Activated T-cell treated with anti-CD3 and anti-CD28 coated beads, Interleukin-2, amount 50 U/mL, for 4 hours (primary cell): ENCODE data around the gene PFKFB3. TPM values are rescaled to one million over a fixed set of nuclear protein-coding genes. Genes with fewer than 3 reads are reported as not detected.

Source experiments
- ATAC-seq, 2 donors: fragments of 200-7000 bp; cut with Tn5 transposase; one replicate each; pipeline ENCODE4 v1.10.0; 2021
- DNase-seq: peaks from one replicate; pipeline ENCODE4 v3.0.0-alpha.2; 2020
- H3K27me3 Mint-ChIP-seq: one replicate; pipeline ENCODE4 v1.8.0; 2021; ENCODE audit warnings: low read depth, mixed read lengths
- H3K36me3 Mint-ChIP-seq: one replicate; pipeline ENCODE4 v1.8.0; 2022; ENCODE audit warnings: mixed read lengths; ENCODE audit not compliant: insufficient read depth
- H3K4me1 Mint-ChIP-seq: one replicate; pipeline ENCODE4 v1.8.0; 2021; ENCODE audit warnings: low read depth, mixed read lengths
- H3K4me3 Mint-ChIP-seq: one replicate; pipeline ENCODE4 v1.8.0; 2021; ENCODE audit warnings: mild to moderate bottlenecking, moderate library complexity, mixed read lengths
- H3K9me3 Mint-ChIP-seq: one replicate; pipeline ENCODE4 v1.8.0; 2021; ENCODE audit warnings: mixed read lengths
- total RNA-seq, 3 donors: library from RNA; stranded (reverse); gene quantifications; one replicate each; pipeline ENCODE4 v1.2.1, GENCODE V29; 2021

Gene PFKFB3
- total RNA-seq, 3 donors from 2014 or later = 60.5 to 77.0 (median 68.8) TPM

DNA sequence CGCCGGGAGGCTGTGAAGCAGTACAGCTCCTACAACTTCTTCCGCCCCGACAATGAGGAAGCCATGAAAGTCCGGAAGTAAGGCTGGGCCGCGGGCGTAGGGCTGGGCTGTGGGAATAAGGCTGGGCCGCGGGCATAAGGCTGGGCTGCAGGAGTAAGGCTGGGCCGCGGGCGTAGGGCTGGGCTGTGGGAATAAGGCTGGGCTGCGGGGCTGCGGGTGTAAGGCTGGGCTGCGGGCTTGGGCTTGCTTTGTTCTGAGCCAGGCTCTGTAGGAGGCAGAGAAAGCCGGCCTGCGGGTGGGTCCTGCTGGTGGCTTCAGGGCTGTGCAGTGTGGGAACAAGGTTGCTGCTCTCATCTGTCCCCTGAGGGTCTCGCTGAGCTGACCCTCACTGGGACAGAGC lies 12.5 kb downstream of the PFKFB3 start:
- H3K27me3 Mint-ChIP-seq = no peaks in the 10 kb centered on the region
- H3K36me3 Mint-ChIP-seq = peaks cover 37% of the 10 kb centered on the region
- H3K9me3 Mint-ChIP-seq = no peaks in the 10 kb centered on the region
- ATAC-seq (no peak), DNase-seq (no peak)
- no peak overlapping the region for H3K4me3 Mint-ChIP-seq
- peaks cover 7% of the 10 kb centered on the region for H3K4me1 Mint-ChIP-seq

DNA sequence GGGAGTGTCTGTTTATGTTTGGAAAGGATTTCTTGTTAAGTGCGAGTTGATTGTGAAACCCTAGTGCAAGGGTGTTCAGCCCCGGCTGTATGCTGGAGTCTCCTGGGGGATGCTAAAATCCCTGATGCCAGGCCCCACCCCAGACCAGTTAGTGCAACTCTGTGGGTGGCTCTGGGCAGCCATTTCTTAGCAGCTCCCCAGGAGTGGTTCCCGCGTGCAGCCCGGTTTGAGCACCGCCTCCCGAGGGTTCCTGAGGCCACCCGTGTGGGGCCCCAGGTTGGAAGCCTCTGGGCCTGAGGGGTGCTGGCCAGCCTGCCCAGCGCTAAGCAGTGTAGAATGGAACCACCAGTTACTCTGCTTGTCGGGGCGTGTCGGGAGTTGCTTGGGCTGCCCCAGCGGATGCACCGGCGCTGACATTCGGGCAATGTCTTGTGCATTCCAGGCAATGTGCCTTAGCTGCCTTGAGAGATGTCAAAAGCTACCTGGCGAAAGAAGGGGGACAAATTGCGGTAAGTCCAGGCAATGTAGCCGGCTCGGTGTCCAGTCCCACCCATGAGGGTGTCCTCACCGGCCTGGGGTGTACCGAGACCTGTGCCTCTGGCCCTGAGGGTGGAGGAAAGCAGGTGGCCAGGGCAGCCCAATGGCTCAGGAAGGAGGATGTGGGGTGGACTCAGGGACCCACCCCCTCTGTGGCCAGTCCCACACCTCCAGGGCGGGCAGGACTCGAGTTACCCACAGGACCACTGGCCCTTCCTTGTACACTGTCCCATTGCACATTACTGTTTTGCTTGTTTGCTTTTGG lies 13.2 kb downstream of the PFKFB3 start:
- no peak for ATAC-seq
- Mint-ChIP-seq H3K36me3 (peaks cover 44% of the 10 kb centered on the region), H3K27me3 (no peaks in the 10 kb centered on the region)

DNA sequence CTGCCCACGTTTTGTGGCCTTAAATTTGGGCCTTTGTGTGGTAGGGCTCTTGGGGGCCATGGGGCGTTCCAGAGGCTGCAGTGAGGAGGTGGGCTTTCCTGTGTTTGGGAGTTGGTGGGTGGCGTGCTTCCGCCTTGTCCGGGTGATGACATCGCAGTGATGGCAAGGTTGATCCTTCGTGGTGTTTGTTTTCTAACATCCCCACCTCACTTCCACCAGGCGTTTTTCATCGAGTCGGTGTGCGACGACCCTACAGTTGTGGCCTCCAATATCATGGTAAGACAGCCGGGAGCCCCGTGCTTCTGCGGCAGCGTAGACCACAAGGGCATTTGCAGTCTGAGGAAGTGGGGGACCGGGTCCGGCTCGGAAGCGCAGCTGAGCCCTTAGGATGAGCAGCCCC lies 14.2 kb downstream of the PFKFB3 start:
- DNase-seq (no peak), ATAC-seq (no peak)
- Mint-ChIP-seq H3K4me1 (peaks cover 4% of the 10 kb centered on the region), H3K36me3 (peaks cover 52% of the 10 kb centered on the region), H3K9me3 (no peaks in the 10 kb centered on the region), H3K4me3 (no peak overlapping the region), H3K27me3 (no peaks in the 10 kb centered on the region)

More for the DNA sequence above, 13.2 kb downstream of the PFKFB3 start:
- Mint-ChIP-seq H3K4me1 (peaks cover 7% of the 10 kb centered on the region), H3K4me3 (no peak overlapping the region), H3K9me3 (no peaks in the 10 kb centered on the region)
- DNase-seq = no peak

DNA sequence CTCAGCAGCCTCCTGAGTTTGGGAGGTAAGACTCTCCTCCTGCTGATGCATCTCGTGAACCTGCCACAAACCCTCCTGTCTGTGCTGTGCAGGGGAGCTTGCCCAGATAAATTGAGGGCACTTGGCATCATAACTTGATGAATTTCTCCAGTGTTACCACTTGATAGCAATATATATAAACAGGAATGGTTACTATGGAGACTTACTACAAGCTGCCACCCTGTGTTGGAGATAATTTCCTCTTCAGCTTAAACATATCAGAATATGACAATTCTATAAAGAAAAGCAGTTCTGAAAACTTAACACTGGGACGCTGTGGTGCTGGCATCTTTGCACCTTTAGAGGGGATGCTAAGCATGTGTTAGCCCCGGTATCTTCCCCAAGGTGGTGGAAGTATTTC lies 14.9 kb downstream of the PFKFB3 start:
- peaks cover 52% of the 10 kb centered on the region for H3K36me3 Mint-ChIP-seq
- H3K27me3 Mint-ChIP-seq = no peaks in the 10 kb centered on the region
- peaks cover 4% of the 10 kb centered on the region for H3K4me1 Mint-ChIP-seq
- no peak for ATAC-seq
- H3K4me3 Mint-ChIP-seq = no peak overlapping the region
- H3K9me3 Mint-ChIP-seq = no peaks in the 10 kb centered on the region
- DNase-seq = no peak

DNA sequence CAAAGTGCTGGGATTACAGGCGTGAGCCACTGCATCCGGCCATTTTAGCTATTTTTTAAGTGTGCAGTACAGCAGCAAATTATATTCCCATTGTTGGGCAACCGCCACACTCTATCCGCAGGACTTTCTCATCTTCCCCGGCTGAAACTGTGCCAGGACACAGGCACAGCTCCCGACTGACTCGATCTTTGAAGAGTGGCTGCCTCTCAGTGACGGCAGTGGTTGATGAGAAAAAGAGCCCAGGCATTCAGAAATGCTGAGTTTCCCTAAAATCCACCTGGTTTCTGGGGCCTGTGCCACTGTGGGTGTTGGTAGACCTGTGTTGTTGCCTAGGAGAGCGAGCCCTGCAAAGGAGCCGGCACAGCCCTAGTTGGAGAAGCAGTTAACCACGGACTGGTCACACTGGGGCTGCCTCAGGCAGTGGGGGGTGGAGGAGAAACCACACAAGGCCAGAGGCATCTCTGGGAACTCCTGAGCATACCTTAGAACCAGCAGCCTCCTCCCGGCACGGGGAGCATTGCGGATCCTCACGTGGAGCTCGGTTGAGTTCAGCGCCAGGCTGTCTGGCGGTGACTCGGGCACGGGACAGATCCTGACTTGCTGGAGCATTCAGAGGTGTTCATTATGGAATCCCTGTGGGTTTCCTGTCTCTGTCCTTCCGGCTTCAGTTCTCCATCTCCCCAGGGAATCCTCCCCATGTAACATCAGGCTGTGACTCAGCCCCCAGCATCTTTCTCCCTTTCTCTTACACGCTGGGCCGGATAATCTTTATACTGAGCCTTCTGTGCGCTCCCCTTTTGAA lies 16.2 kb downstream of the PFKFB3 start:
- peaks cover 4% of the 10 kb centered on the region for H3K4me1 Mint-ChIP-seq
- DNase-seq (no peak), ATAC-seq (no peak)
- no peaks in the 10 kb centered on the region for H3K9me3 Mint-ChIP-seq
- H3K36me3 Mint-ChIP-seq = peaks cover 51% of the 10 kb centered on the region
- no peaks in the 10 kb centered on the region for H3K27me3 Mint-ChIP-seq
- no peak overlapping the region for H3K4me3 Mint-ChIP-seq

DNA sequence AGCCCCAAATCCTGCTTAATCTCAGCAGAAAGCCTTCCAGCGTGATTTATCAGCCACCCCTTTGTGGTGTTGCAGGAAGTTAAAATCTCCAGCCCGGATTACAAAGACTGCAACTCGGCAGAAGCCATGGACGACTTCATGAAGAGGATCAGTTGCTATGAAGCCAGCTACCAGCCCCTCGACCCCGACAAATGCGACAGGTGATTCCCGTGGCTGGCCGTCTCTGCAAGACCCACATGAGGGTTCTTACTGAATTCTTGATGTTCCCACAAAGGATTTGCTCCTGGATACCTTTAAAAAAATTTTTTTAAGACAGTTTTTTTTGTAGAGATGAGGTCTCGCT lies 16.7 kb downstream of the PFKFB3 start:
- H3K36me3 Mint-ChIP-seq = peaks cover 53% of the 10 kb centered on the region
- H3K4me3 Mint-ChIP-seq = no peak overlapping the region
- no peaks in the 10 kb centered on the region for H3K27me3 Mint-ChIP-seq
- peaks cover 4% of the 10 kb centered on the region for H3K4me1 Mint-ChIP-seq
- DNase-seq (no peak), ATAC-seq (no peak)
- H3K9me3 Mint-ChIP-seq = no peaks in the 10 kb centered on the region

DNA sequence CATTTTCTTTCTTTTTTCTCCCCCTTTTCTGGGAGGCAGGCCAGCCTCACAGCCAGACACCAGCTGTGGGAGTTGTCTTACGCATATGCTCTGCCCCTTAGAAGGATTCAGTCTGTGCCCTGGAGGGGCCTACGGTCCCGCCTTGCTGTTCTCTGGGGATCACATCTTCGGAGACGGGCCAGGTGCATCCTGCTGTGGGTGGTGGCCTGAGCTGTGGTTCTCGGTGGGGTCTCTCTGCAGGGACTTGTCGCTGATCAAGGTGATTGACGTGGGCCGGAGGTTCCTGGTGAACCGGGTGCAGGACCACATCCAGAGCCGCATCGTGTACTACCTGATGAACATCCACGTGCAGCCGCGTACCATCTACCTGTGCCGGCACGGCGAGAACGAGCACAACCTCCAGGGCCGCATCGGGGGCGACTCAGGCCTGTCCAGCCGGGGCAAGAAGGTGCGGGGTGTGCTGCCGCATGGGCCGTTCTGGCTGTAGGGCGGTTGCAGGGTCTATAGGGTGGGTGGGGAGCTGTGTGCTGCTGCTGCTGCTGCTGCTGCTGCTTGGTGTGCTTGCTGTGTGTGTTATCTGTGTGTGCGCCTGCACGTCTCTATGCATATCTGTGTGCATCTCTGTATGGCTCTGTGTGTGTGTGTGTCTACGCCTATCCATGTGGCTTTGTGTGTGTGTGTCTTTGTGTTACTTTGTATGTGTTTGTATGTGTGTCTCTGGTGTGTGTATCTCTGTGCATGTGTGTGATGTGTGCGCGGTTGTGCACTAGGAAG lies 17.9 kb downstream of the PFKFB3 start:
- DNase-seq (no peak), ATAC-seq (no peak)
- Mint-ChIP-seq H3K4me3 (no peak overlapping the region), H3K27me3 (no peaks in the 10 kb centered on the region), H3K9me3 (no peaks in the 10 kb centered on the region), H3K36me3 (peaks cover 54% of the 10 kb centered on the region), H3K4me1 (peaks cover 4% of the 10 kb centered on the region)

DNA sequence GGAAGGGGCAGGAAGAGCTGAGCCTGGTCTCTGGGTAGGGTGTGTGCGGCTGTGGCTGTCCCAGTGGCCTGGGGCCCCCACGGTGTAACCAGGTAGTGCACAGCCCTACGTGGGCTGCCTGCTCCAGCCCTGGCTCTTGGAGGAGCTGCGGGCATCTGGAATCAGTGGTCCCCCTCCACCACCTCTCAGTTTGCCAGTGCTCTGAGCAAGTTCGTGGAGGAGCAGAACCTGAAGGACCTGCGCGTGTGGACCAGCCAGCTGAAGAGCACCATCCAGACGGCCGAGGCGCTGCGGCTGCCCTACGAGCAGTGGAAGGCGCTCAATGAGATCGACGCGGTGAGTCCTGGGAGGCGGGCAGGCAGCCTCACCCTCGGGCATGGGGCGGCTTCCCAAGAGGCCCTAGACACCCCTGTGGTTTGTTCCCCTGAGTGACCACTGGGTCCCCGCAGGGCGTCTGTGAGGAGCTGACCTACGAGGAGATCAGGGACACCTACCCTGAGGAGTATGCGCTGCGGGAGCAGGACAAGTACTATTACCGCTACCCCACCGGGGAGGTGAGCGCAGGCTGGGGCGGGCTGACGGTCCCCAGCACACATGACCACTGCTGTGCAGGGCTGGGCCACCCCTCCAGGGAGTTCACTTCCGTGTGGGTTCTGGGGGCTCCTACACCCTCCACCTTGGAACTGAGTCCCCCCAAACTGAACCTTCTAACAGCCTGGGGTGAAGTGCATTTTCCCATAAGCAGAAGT lies 18.6 kb downstream of the PFKFB3 start:
- no peak overlapping the region for H3K4me3 Mint-ChIP-seq
- peaks cover 60% of the 10 kb centered on the region for H3K36me3 Mint-ChIP-seq
- no peak for DNase-seq
- ATAC-seq = no peak
- peaks cover 4% of the 10 kb centered on the region for H3K4me1 Mint-ChIP-seq
- no peaks in the 10 kb centered on the region for H3K27me3 Mint-ChIP-seq
- H3K9me3 Mint-ChIP-seq = no peaks in the 10 kb centered on the region

DNA sequence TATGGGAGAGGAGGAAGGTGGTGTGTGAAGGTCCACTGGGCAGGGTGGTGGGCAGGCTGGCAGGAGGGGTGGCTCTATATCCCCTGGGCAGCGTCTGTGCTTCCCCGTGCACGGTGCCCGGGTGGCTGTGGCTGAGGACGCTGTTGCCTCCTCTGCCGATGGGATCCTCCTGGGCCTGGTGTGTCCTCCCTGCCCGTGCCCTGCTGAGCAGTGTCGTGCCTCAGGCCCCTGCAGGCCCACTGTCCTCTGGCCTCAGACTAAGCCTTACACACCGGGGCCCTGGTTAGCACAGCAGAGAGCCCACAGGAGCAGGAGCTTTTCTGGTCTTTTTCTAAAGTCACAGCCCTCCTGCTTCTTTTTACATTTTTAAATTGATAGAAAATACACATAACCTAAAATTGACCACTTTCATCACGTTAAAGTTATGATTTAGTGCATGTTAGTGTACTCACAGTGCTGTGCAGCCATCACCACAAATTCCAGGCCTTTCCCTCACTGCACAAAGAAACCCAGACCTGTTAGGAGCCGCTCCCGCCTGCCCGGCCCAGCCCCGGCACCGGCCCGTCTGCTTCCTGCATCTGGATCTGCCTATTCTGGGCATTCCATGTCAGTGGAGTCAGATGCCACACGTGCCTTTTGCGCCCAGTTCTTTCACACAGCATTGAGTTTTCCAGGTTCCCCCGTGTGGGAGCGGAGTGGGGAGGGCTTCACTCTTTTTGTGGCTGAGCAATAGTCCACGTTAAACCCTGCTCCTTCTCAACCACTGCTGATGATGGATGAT lies 19.4 kb downstream of the PFKFB3 start:
- Mint-ChIP-seq H3K4me3 (no peak overlapping the region), H3K9me3 (no peaks in the 10 kb centered on the region), H3K4me1 (peaks cover under 1% of the 10 kb centered on the region), H3K27me3 (no peaks in the 10 kb centered on the region), H3K36me3 (peaks cover 56% of the 10 kb centered on the region)
- no peak for DNase-seq
- no peak for ATAC-seq

DNA sequence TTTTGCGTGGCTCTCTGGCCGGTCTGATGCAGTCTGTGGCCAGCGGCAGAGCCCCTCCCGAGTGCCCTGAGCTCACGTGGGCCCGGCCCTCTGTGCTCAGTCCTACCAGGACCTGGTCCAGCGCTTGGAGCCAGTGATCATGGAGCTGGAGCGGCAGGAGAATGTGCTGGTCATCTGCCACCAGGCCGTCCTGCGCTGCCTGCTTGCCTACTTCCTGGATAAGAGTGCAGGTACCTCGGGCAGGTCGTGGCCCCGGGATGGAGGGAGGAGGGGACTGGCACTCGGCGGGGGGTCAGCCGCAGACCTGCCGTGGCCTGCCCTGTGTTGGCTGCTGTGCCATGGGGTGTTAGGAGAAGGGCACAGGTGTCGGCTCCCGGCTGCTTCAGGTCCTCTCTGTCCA lies 20.0 kb downstream of the PFKFB3 start:
- DNase-seq (no peak), ATAC-seq (no peak)
- no peaks in the 10 kb centered on the region for H3K27me3 Mint-ChIP-seq
- H3K4me3 Mint-ChIP-seq = no peak overlapping the region
- no peaks in the 10 kb centered on the region for H3K9me3 Mint-ChIP-seq
- no peaks in the 10 kb centered on the region for H3K4me1 Mint-ChIP-seq
- H3K36me3 Mint-ChIP-seq = peaks cover 53% of the 10 kb centered on the region

DNA sequence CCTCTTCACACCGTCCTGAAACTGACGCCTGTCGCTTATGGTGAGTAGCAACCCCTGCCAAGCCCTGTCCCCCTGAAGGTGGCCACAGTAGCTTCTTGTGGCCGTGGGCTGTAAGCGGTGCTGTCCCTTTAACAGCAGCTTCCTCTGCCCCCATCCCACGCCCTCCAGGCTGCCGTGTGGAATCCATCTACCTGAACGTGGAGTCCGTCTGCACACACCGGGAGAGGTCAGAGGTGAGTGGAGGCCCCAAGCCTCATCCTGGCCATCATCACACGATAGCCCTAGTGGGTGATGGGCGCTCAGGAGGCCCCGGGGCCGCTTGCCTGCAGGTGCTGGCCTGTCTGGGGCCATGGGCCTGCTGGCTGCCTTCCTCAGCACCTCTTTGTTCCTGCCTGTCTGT lies 21.2 kb downstream of the PFKFB3 start:
- no peak for DNase-seq
- ATAC-seq = no peak
- H3K4me3 Mint-ChIP-seq = no peak overlapping the region
- H3K4me1 Mint-ChIP-seq = peaks cover 2% of the 10 kb centered on the region
- no peaks in the 10 kb centered on the region for H3K27me3 Mint-ChIP-seq
- H3K9me3 Mint-ChIP-seq = no peaks in the 10 kb centered on the region
- peaks cover 52% of the 10 kb centered on the region for H3K36me3 Mint-ChIP-seq

DNA sequence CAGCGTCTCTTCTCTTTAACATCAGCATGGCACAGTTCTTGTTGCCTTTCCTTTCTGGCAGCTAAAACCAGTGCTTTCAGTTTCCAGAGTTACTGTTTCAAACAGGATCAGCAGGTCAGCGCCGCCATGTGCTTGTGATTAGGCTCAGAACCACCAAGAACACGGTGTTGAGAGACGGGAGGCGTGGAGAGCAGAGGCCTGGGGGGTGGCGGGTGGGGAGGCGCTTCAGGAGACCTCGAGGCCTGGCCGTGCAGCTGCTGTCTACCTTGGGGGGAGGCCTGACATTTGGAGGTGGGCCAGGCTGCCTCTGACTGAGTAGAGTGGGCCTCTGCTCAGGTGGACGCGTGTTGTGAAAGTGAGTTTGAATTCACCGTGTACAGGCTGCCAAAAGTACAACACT lies 22.0 kb downstream of the PFKFB3 start:
- Mint-ChIP-seq H3K4me1 (peaks cover 2% of the 10 kb centered on the region), H3K27me3 (no peaks in the 10 kb centered on the region), H3K4me3 (no peak overlapping the region), H3K9me3 (no peaks in the 10 kb centered on the region), H3K36me3 (peaks cover 50% of the 10 kb centered on the region)
- no peak for DNase-seq
- ATAC-seq = no peak

DNA sequence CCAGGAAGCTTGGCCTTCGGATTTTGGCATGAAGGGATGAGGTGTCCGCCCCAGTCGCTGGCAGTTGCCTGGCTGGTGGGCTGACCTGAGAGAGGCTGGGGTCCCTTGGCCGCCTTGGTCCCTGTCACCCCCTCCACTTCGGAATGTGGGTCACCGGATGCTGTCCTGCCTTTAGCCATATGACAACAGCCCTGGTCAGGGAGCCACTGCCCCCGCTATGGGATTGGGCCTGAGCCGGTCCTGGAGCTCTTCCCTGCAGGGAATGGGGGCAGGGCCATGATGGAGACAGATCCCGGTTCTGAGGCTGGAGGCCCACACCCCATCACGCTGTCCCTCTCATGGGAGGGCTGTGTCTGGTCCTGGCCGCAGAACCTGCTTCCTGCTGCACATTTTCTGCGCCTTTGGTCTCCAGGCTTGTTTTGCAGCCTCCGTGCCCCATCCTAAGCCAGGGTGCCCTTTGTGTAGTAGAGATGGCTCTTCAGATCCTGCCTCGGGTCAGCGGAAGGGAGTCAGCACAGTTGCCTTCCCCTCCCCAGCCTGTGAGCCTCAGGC lies 22.6 kb downstream of the PFKFB3 start:
- no peak for ATAC-seq
- no peak for DNase-seq
- Mint-ChIP-seq H3K9me3 (no peaks in the 10 kb centered on the region), H3K36me3 (peaks cover 54% of the 10 kb centered on the region), H3K27me3 (no peaks in the 10 kb centered on the region), H3K4me3 (no peak overlapping the region), H3K4me1 (peaks cover 2% of the 10 kb centered on the region)
